GM10266 (cell line): Measurements from ENCODE around the gene LURAP1L.
"Not testable (repeated sequence)": the region's sequence is repeated elsewhere in the genome, so short reads cannot be mapped to it uniquely, and the experiment has no call there.

ENCODE experiments used
- DNase-seq: peaks from one replicate; pipeline ENCODE4 v3.0.0; 2012; ENCODE audit errors: extremely low spot score
- TF ChIP-seq, protein P1 (sequence below): IDR thresholded peaks from 2 replicates; pipeline ENCODE4 v1.5.1; 2012; ENCODE audit warnings: mild to moderate bottlenecking, low read depth; ENCODE audit not compliant: control insufficient read depth, insufficient read depth; ENCODE audit errors: missing control alignments

Gene LURAP1L

DNA sequence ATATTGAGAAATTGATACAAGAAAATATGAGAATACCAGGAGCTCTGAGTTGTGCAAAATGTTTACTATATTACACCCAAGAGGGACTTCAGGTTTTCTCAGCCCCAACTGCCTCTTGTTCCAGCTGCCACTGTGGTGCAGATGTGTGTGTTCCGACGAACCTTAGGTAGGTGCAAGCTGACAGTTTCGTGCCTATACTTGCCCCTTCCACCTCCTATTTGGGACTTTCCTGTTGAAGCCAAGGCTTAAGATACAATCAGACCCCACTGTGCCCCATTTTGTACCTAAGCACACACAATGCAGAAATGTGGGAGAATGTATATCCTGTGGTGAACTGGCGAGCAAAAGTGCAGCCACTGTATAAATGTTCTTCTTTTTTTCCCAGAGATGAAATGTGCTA is 80.2 kb downstream of the LURAP1L start:
- TF ChIP-seq, protein P1, sequence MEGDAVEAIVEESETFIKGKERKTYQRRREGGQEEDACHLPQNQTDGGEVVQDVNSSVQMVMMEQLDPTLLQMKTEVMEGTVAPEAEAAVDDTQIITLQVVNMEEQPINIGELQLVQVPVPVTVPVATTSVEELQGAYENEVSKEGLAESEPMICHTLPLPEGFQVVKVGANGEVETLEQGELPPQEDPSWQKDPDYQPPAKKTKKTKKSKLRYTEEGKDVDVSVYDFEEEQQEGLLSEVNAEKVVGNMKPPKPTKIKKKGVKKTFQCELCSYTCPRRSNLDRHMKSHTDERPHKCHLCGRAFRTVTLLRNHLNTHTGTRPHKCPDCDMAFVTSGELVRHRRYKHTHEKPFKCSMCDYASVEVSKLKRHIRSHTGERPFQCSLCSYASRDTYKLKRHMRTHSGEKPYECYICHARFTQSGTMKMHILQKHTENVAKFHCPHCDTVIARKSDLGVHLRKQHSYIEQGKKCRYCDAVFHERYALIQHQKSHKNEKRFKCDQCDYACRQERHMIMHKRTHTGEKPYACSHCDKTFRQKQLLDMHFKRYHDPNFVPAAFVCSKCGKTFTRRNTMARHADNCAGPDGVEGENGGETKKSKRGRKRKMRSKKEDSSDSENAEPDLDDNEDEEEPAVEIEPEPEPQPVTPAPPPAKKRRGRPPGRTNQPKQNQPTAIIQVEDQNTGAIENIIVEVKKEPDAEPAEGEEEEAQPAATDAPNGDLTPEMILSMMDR: no peak
- no peak for DNase-seq

DNA sequence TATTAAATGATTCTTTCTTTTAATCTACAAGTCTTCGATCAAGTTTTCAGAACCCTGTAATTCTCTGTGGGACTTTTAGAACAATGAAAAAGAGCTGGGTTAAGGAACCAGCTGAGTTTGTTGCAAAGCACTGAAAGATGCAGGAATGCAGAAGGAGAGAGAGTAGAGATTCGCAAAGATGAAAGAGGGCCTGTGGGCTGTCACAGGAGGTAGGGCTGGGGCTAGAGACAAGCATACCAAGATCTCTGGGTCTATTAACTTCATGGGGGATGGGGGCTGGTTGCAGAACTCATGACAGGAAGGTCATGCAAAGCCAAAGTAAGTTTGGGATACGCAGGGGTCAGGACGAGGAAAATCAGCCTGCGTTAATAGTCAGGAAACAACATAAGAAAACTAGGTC is 81.8 kb downstream of the LURAP1L start:
- TF ChIP-seq, protein P1: no peak
- no peak for DNase-seq

DNA sequence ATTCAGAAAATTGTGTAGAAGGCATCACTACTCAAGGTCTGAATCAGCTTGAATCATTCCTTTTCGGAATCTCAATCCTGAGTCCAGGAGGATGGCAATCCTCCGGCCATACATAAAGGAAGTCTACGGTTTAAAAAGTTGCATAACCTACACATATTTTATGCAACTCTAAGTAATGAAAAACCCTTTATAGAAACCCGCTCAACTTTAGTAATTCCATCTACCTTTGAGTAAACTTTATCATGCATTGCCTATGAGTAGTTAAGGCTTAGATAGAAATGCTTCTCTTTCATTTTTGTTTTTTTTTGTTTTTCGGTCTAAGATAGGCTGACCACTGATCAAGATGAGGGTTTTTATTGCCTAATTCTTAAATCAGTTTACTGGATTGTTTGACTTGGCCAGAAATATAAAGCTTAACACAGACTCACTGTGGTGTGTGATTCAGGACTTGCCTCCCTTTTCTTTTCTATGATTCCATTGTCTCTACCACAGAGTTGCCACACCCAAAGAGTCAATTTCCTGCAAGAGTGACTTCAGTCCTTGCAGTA is 85.0 kb downstream of the LURAP1L start:
- no peak for DNase-seq
- TF ChIP-seq, protein P1: no peak

DNA sequence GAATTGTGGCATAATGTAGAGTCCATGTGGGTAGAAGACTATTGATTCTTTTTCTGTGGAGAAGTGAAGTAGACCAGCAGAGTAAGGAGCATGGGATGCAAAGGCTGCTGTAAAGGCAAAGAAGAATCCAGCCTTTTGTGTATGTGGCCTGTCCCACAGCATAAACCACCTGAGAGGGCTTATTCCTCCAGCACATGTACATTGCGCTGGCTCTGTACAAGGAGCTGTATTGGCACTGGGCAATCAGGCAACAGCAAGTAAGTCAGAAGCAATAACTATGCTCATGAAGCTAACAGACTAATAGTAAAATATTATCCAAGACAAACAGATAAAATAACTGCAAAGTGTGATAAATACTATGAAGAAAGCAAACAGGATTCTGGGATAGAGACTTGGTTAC is 86.2 kb downstream of the LURAP1L start:
- DNase-seq: no peak
- TF ChIP-seq, protein P1: no peak

DNA sequence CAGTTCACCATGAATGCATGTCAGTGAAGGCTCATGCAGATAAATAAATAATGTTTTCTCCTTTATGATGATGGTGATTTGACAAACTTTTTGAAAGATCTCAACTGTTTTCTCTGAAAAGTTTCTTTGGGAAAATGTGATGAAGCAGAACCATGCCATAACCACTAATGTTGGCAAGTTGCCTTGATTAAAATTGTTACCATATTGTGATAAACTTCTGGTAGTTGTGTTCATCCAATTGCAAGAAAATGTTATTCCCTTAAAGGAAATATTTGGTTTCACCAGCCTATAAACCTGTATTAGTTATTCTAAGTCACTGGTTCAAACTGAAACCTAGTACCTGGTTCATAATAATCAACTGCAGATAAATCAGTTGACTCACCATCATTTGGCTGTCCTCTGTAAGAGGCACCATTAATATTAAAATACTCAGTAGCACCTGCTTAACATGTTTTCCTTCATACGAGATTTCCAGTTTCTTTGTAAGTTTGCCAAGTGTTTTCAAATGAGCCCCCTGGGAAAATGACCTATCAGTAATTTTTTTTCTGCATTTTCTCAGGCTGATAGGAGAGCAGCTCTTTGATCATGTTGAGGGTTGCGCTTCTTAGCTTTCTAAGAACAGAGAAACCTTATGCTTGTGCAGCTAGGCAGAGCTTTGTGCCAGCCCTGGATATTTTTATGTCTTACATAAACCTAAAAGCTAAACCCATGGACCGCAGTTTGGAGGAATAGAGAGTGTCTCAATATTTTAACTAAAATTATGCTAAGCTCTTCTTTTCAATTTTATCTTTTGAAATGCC is 88.0 kb downstream of the LURAP1L start:
- no peak for DNase-seq
- TF ChIP-seq, protein P1: no peak

DNA sequence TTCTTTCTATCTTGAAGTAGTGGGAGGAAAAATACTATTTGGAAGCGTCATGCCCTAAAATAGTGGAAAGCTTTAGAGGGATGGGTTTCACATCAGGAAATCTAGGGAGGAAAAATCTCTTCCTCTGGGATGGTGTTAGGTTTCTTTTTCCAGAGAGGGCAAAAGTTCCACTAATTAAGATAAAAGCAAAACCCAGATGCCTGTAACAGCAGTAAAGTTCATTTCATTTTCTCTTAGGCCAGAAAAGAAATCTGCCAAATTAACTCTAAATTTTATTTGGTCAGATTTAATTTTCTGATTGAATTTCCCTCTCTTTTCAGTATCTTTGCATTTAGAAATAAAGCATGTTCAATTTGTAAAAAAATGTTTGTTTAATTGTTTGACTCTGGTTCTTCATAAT is 88.8 kb downstream of the LURAP1L start:
- no peak for DNase-seq
- TF ChIP-seq, protein P1: no peak

DNA sequence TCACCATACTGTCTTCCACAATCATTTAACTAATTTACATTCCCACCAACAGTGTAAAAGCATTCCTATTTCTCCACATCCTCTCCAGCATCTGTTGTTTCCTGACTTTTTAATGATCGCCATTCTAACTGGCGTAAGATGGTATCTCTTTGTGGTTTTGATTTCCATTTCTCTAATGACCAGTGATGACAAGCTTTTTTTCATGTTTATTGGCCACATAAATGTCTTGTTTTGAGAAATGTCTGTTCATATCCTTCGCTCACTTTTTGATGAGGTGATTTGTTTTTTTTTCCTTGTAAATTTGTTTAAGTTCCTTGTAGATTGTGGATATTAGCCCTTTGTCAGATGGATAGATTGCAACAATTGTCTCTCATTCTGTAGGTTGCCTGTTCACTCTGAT is 90.6 kb downstream of the LURAP1L start:
- DNase-seq: not testable (repeated sequence)
